NT2/D1 (cell line): Measurements from ENCODE around the gene FXYD1.
"Not testable (repeated sequence)": the region's sequence is repeated elsewhere in the genome, so short reads cannot be mapped to it uniquely, and the experiment has no call there.

Experiments
- DNase-seq: peaks from one replicate; pipeline ENCODE4 v3.0.0-alpha.2; 2011; ENCODE audit warnings: low read depth, low spot score
- H3K27me3 ChIP-seq: 2 replicates; pipeline ENCODE4 v1.6.0; 2011; ENCODE audit warnings: mild to moderate bottlenecking; ENCODE audit not compliant: insufficient read length, insufficient read depth
- H3K36me3 ChIP-seq: 2 replicates; pipeline ENCODE4 v1.6.1; 2011; ENCODE audit warnings: mild to moderate bottlenecking, low read length, mixed read lengths; ENCODE audit not compliant: insufficient read depth, insufficient read length
- H3K4me1 ChIP-seq: 2 replicates; pipeline ENCODE4 v1.5.1; 2011; ENCODE audit not compliant: insufficient read depth, insufficient read length
- H3K4me3 ChIP-seq: 2 replicates; pipeline ENCODE4 v1.5.1; 2011; ENCODE audit warnings: low read depth; ENCODE audit not compliant: insufficient read length
- H3K9ac ChIP-seq: 2 replicates; pipeline ENCODE4 v1.6.0; 2011; ENCODE audit warnings: low read depth; ENCODE audit not compliant: insufficient read length
- H3K9me3 ChIP-seq: 2 replicates; pipeline ENCODE4 v1.5.1; 2011; ENCODE audit warnings: mild to moderate bottlenecking, low read length; ENCODE audit not compliant: insufficient read depth
- SUZ12 ChIP-seq: IDR thresholded peaks from 2 replicates; pipeline ENCODE4 v1.6.1; 2011; ENCODE audit not compliant: insufficient read length, insufficient read depth; ENCODE audit errors: extremely low read depth
- YY1 ChIP-seq: IDR thresholded peaks from 2 replicates; pipeline ENCODE4 v1.6.1; 2011; ENCODE audit not compliant: insufficient read length, insufficient read depth
- ZNF274 ChIP-seq: IDR thresholded peaks from 2 replicates; pipeline ENCODE4 v1.6.1; 2011; ENCODE audit warnings: mild to moderate bottlenecking, low read depth, low read length

FXYD1 gene

GRCh38 chr19:35127871-35128270 lies 10.8 kb upstream of the FXYD1 start:
- TF ChIP-seq ZNF274 = no peak
- TF ChIP-seq YY1 = no peak
- no peak for TF ChIP-seq SUZ12
- H3K9me3 ChIP-seq = no peaks in the 10 kb centered on the region
- H3K4me1 ChIP-seq = peaks cover 6% of the 10 kb centered on the region
- no peak for DNase-seq
- H3K4me3 ChIP-seq = no peak overlapping the region
- no peaks in the 10 kb centered on the region for H3K36me3 ChIP-seq
- no peaks in the 10 kb centered on the region for H3K27me3 ChIP-seq
- H3K9ac ChIP-seq = no peak overlapping the region

- Histone ChIP-seq H3K9me3 (no peaks in the 10 kb centered on the region), H3K9ac (no peak overlapping the region), H3K36me3 (no peaks in the 10 kb centered on the region), H3K4me3 (no peak overlapping the region), H3K4me1 (peaks cover 3% of the 10 kb centered on the region), H3K27me3 (no peaks in the 10 kb centered on the region)
- no peak for DNase-seq
- TF ChIP-seq SUZ12 (no peak), ZNF274 (no peak), YY1 (no peak)
These were observed 10.1 kb upstream of the FXYD1 start for GRCh38 chr19:35128398-35129057.

- H3K27me3 ChIP-seq, H3K9me3 ChIP-seq, DNase-seq, H3K4me3 ChIP-seq, H3K36me3 ChIP-seq, H3K4me1 ChIP-seq, H3K9ac ChIP-seq: not testable (repeated sequence)
These were observed 8.8 kb upstream of the FXYD1 start for GRCh38 chr19:35129724-35130274.

GRCh38 chr19:35130761-35131720 lies 7.6 kb upstream of the FXYD1 start:
- Histone ChIP-seq H3K27me3 (no peaks in the 10 kb centered on the region), H3K9ac (no peak overlapping the region), H3K4me3 (no peak overlapping the region), H3K9me3 (no peaks in the 10 kb centered on the region), H3K4me1 (peaks cover under 1% of the 10 kb centered on the region), H3K36me3 (no peaks in the 10 kb centered on the region)
- DNase-seq = no peak
- TF ChIP-seq SUZ12 (no peak), ZNF274 (no peak), YY1 (no peak)

- H3K27me3 ChIP-seq = no peaks in the 10 kb centered on the region
- TF ChIP-seq YY1 (no peak), SUZ12 (no peak), ZNF274 (no peak)
- H3K4me1 ChIP-seq = peaks cover 2% of the 10 kb centered on the region
- H3K36me3 ChIP-seq = no peaks in the 10 kb centered on the region
- no peak for DNase-seq
- no peak overlapping the region for H3K9ac ChIP-seq
- no peaks in the 10 kb centered on the region for H3K9me3 ChIP-seq
- no peak overlapping the region for H3K4me3 ChIP-seq
These were observed 6.4 kb upstream of the FXYD1 start for GRCh38 chr19:35132254-35132653.

GRCh38 chr19:35133826-35134225 lies 4.8 kb upstream of the FXYD1 start:
- no peak for TF ChIP-seq SUZ12
- no peak for TF ChIP-seq ZNF274
- no peak for TF ChIP-seq YY1
- H3K4me3 ChIP-seq = no peak overlapping the region
- no peak overlapping the region for H3K9ac ChIP-seq
- no peaks in the 10 kb centered on the region for H3K9me3 ChIP-seq
- H3K27me3 ChIP-seq = no peaks in the 10 kb centered on the region
- DNase-seq = no peak
- H3K4me1 ChIP-seq = peaks cover 3% of the 10 kb centered on the region
- H3K36me3 ChIP-seq = no peaks in the 10 kb centered on the region

GRCh38 chr19:35134601-35135242 lies 3.9 kb upstream of the FXYD1 start, which contains the start of gene LGI4:
LGI4 (minus strand) TSS chr19:35135059; CDS start chr19:35134680, 379 bp downstream.
- H3K27me3 ChIP-seq = no peaks in the 10 kb centered on the region
- peaks cover 6% of the 10 kb centered on the region for H3K4me1 ChIP-seq
- no peaks in the 10 kb centered on the region for H3K36me3 ChIP-seq
- H3K4me3 ChIP-seq = no peak within 1 kb of the TSS
- no peak within 1 kb of the TSS for H3K9ac ChIP-seq
- DNase-seq = no peak
- TF ChIP-seq SUZ12 (no peak), YY1 (no peak)
- no peaks in the 10 kb centered on the region for H3K9me3 ChIP-seq
